HUDEP-2 (cell line): ENCODE measurements around the gene RAX2.
"Not testable (repeated sequence)": the region's sequence is repeated elsewhere in the genome, so short reads cannot be mapped to it uniquely, and the experiment has no call there.

Source experiments
- DNase-seq, 76 experiments: peaks; one replicate each; lab custom pipeline; 2025; ENCODE audit not compliant: unreplicated experiment in 76 of 76; lab: John Stamatoyannopoulos, UW

RAX2 gene

GRCh38 chr19:3771906-3772455 is at the start of gene RAX2:
RAX2 (minus strand) TSS chr19:3772228; CDS start chr19:3771742, 486 bp downstream.
- DNase-seq = no peak

- DNase-seq = no peak
Measured at GRCh38 chr19:3821156-3821555, 49.1 kb upstream of the RAX2 start.

- DNase-seq = no peak
Measured at GRCh38 chr19:3819989-3820388, 48.0 kb upstream of the RAX2 start.

GRCh38 chr19:3818918-3819317 is 46.9 kb upstream of the RAX2 start:
- DNase-seq = no peak

- DNase-seq = no peak
Measured at GRCh38 chr19:3818466-3818865, 46.4 kb upstream of the RAX2 start.

- no peak for DNase-seq
Measured at GRCh38 chr19:3817761-3818160, 45.7 kb upstream of the RAX2 start.

- DNase-seq = no peak
Measured at GRCh38 chr19:3816566-3817218, 44.7 kb upstream of the RAX2 start.

GRCh38 chr19:3816148-3816547 is 44.1 kb upstream of the RAX2 start:
- DNase-seq = not testable (repeated sequence)

GRCh38 chr19:3814648-3815047 is 42.6 kb upstream of the RAX2 start:
- DNase-seq = no peak

GRCh38 chr19:3813473-3814392 is 41.7 kb upstream of the RAX2 start:
- no peak for DNase-seq

GRCh38 chr19:3810708-3811355 is 38.8 kb upstream of the RAX2 start:
- no peak for DNase-seq

- no peak for DNase-seq
Measured at GRCh38 chr19:3809881-3810707, 38.1 kb upstream of the RAX2 start.

GRCh38 chr19:3808420-3809143 is 36.6 kb upstream of the RAX2 start:
- peak in 9 of 76 experiments; percentile 10 to 62 (median 33) for DNase-seq

GRCh38 chr19:3807574-3808354 is 35.7 kb upstream of the RAX2 start:
- no peak for DNase-seq

- DNase-seq = no peak
Measured at GRCh38 chr19:3807131-3807480, 35.1 kb upstream of the RAX2 start.

- no peak for DNase-seq
Measured at GRCh38 chr19:3805859-3806258, 33.8 kb upstream of the RAX2 start.

- no peak for DNase-seq
Measured at GRCh38 chr19:3804429-3804828, 32.4 kb upstream of the RAX2 start.

- DNase-seq = no peak
Measured at GRCh38 chr19:3803986-3804385, 32.0 kb upstream of the RAX2 start.
